Measurements from ENCODE around the gene QPCT.

DNA sequence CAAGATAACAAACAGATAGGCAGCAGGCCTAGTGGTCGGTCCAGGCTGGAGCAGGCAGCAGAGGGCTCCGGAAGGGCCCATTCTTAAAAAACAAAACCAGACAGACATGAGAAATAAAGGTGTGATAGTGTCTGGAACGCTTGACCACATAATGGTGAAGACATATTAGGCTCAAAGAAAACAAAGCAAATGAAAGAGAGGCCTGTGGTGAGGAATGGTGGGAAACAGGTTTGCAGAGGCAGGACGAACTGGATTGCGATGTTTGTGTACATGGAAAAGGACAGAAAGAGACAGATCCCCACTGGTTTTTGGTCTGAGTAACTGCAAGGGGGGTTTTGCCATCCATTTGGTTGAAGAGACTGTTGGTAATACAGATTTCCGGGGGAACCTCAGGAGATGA is 19.9 kb downstream of the QPCT start:
- TF ChIP-seq, protein P1, sequence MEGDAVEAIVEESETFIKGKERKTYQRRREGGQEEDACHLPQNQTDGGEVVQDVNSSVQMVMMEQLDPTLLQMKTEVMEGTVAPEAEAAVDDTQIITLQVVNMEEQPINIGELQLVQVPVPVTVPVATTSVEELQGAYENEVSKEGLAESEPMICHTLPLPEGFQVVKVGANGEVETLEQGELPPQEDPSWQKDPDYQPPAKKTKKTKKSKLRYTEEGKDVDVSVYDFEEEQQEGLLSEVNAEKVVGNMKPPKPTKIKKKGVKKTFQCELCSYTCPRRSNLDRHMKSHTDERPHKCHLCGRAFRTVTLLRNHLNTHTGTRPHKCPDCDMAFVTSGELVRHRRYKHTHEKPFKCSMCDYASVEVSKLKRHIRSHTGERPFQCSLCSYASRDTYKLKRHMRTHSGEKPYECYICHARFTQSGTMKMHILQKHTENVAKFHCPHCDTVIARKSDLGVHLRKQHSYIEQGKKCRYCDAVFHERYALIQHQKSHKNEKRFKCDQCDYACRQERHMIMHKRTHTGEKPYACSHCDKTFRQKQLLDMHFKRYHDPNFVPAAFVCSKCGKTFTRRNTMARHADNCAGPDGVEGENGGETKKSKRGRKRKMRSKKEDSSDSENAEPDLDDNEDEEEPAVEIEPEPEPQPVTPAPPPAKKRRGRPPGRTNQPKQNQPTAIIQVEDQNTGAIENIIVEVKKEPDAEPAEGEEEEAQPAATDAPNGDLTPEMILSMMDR (IDR thresholded peaks at IDR 0.05): no peak
- no peak for TF ChIP-seq POLR2A (IDR thresholded peaks at IDR 0.05)

All from lower leg skin (tissue), 3 donors.